Tibial nerve (tissue), 4 donors: ENCODE data around the gene GPC3.

Experiments
- EP300 ChIP-seq, 2 donors: sonication (generic); formaldehyde crosslinking; IDR thresholded peaks; one replicate each; pipeline ENCODE4 v1.6.1; 2017; ENCODE audit warnings: antibody characterized with exemption in 2 of 2, mild to moderate bottlenecking in 1 of 2
- TF ChIP-seq, protein P1 (sequence below), 5 experiments: fragments of 200-600 bp in 3 of 5; fragments of 450-650 bp in 2 of 5; sonication (generic) in 3 of 5; IDR thresholded peaks; one replicate each; pipeline ENCODE4 v1.5.1; 2016 to 2019; ENCODE audit warnings: antibody characterized with exemption in 5 of 5, mild to moderate bottlenecking in 3 of 5, moderate library complexity in 2 of 5

DNA sequence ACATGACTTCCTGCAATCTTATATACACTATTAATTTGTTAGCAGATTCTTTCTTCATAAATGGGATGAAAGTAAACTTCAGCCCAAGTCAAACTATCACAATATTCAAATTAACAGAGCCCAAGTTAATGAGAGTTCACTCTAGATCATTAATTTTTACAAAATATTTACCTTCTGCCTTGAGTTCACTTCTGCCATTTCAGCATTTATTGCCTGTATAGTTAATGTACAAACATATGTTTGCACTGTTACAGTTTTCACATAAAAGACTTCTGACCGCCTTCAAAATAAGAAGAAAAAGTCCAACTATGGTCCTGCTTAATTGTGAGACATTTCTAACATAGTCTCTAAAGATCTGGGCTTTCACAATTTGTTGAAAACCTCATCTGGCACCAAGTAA lies 46.9 kb downstream of the GPC3 start:
- TF ChIP-seq EP300 (IDR thresholded peaks at IDR 0.05), result no peak
- TF ChIP-seq, protein P1, sequence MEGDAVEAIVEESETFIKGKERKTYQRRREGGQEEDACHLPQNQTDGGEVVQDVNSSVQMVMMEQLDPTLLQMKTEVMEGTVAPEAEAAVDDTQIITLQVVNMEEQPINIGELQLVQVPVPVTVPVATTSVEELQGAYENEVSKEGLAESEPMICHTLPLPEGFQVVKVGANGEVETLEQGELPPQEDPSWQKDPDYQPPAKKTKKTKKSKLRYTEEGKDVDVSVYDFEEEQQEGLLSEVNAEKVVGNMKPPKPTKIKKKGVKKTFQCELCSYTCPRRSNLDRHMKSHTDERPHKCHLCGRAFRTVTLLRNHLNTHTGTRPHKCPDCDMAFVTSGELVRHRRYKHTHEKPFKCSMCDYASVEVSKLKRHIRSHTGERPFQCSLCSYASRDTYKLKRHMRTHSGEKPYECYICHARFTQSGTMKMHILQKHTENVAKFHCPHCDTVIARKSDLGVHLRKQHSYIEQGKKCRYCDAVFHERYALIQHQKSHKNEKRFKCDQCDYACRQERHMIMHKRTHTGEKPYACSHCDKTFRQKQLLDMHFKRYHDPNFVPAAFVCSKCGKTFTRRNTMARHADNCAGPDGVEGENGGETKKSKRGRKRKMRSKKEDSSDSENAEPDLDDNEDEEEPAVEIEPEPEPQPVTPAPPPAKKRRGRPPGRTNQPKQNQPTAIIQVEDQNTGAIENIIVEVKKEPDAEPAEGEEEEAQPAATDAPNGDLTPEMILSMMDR (IDR thresholded peaks at IDR 0.05), result no peak
